Measurements from ENCODE around the gene HMGCS1.
"Not testable (repeated sequence)": the region's sequence is repeated elsewhere in the genome, so short reads cannot be mapped to it uniquely, and the experiment has no call there.

Gene HMGCS1

DNA sequence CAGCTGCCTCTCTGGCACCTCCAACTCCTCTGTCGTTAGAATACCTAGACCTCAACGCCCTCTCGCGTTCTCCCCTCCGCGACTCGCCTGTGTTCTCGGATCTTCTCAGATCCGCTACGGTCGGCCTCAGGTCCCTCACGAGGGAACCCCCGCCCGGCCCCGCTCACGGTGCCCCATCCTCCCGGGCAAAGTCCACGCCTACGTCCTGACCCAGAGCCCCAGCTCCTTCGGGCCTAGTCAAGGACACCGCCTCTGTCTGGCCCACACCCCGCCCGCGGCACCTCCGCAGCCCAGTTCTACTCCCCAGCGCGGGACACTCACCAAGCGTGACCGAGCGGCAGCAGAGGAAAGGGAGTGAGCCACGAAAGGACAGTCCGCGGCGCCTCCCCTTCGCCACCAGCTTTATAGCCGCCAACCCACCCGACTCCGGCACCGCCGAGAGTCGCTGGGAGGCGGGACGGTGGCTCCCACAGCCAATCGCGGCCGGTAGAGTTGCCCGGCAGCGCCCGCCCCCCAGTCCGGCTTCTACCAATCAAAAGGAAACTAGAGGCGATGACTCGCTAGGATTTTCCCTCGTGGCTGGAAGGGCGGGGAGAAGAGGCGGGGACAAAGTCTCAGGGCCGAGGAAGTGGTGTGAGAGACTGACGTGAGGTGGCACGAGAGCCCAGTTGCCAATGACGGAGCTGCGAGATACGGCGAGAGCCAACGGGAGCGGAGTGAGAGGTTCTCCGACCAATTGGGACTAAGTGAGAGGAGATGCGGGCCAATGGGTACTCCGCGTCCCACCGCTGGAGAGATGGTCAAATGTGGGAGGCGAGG, at the start of gene HMGCS1:
Gene HMGCS1 (minus strand): TSS at position 378 of the 819 bp plus-strand sequence. CDS start 14,447 bp downstream, outside the sequence.
- peak; percentile 100 for DNase-seq

- no peak for DNase-seq
Measured at GRCh38 chr5:43358726-43359125, 45.5 kb upstream of the HMGCS1 start.

GRCh38 chr5:43358301-43358700, 45.1 kb upstream of the HMGCS1 start:
- no peak for DNase-seq

DNA sequence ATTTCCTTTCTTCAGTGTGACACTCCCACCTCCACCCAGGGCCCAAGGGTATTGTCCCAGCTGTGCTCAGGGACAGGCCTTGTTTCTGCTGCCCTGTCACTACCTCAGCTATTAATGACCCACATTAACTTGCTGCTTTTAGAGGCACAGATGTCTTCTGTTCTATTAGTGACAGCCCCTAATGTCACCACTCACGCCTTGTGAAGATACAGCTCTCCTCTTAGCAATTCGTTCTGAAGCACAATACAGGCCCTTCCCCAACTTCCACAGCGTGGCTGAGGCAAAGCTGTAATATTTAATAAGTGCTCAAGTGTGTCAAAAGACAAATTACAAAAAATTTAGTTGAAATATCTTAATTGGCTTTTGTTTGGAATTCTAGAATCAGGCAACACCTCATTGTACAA, 44.7 kb upstream of the HMGCS1 start:
- DNase-seq, result no peak

DNA sequence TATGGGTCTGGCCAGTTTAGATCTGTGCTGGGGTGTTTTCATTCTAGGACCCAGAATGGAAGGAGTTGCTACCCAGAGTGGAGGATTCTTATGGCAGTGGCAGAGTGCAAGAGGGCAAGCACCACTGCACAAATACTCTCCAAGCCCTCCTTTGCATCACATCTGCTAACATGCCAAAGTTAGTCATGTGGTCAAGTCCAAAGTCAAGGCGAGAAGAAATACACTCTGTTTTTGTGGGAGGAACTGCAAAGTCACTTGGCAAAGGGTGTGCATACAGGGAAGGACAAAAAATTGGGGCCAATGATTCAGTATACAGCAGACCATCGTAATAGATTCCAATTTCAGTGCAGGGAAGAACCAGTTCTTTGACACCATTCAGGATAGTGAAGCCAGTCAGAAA, 43.9 kb upstream of the HMGCS1 start:
- DNase-seq, result no peak

DNA sequence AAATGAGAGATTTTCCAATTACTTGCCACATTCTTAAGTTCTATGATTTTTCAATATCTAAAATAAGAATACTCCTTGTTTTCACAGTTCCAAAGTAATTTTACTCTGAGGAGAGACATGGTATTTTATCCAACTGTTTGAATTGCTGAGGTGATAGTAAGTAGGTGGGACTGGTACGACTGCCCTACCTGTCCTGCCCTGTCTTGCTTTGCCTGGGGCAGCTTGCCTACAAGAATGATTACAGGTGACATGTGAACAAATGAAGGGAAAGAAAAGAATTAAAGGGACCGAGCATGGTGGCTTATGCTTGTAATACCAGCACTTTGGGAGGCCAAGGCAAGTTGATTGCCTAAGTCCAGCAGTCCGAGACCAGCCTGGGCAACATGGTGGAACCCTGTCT, 41.6 kb upstream of the HMGCS1 start:
- DNase-seq, result no peak

DNA sequence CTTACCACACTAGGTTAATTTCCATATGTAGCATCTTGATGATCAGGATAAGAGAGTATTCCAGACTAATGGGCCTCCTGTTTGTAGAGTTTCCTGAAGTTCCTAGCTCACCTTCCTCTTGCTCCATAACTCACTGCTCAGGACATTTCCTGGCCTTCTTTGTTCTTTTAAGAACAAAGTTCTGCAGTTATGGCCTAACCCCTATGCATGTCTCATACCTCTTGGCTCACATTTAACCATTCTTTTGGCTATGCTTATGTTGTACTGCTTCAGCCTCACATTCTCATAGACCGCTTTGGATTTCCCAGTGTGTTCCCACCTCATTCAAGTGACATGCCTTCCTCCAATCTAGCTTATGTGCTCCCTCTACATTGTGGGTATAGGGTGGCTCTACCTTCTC, 40.5 kb upstream of the HMGCS1 start:
- DNase-seq, result no peak

- no peak for DNase-seq
Measured at GRCh38 chr5:43352915-43353314, 39.7 kb upstream of the HMGCS1 start.

- no peak for DNase-seq
Measured at GRCh38 chr5:43352131-43352530, 38.9 kb upstream of the HMGCS1 start.

DNA sequence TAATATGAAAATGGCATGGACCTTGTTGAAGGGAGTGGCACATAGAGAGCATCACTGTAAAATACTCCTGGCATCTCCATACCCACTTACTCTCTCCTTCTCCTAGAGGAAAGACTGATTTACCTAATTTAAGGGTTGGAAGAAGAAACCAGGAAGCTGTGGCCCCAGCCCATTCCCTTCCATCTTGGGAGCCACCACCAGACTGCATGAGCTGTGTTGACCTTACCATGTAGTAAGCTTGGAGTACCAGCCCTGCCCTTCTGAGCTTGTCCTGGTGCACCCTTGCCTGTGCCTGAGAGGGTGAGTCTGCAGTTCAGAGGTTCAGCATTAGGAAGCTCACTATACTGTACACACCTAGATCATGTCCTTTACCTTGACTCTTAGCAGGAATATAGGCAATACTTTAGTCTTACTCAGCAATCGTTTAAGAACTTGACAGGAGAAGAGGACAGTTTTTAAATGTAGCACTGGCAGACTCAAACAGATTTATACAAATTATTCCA, 35.7 kb upstream of the HMGCS1 start:
- no peak for DNase-seq

DNA sequence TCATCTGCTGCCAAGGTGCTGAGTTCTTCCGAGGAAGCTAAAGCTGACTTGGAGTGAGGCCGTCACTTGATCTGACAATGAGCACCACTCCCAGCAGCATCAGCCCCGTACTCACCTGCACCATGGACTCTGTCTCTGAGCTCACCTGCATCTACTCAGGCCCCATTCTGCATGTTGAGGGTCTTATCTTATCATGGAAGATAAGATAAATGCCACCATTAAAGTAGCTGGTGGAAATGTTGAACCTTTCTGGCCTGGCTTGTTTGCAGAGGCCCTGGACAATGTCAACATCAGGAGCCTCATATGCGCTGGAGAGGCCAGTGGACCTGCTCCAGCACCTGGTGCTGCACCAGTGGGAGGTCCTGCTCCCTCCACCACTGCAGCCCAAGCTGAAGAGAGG, 35.0 kb upstream of the HMGCS1 start:
- DNase-seq, result no peak

DNA sequence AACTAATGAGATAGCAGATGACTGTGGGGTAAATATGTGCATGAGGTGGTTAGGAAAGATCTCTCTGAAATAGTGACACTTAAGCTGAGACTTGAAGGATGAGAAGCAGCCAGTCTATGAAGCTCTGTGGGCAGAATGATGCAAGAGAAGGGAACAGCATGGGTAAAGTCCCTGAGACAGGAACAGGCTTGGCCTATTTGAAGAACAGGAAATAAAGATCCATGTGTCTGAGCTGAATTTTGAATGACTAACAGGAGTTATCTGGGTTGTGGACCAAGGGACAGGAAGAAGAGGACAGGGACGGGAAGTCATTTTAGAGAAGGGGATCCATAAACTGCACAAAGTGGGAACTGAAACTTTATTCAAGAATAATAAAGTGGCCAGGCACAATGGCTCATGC, 25.6 kb upstream of the HMGCS1 start:
- no peak for DNase-seq

DNA sequence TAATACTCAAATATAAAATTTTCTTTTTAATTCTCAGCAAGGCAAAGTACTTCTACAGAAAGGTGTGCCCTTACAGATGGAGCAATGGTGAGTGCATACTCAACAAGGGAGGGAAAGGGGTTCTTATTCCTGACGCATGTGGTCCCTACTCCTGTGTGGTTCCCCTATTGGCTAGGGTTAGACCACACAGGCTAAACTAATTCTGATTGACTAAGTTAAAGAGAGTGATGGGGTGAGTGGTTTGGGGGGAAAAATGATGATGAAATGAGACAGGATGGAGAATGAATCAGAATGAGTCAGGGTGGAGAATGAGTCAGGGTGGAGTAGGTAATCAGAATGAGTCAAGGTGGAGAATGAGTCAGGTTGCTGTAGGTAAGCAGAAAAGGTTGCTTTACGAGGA, 22.9 kb upstream of the HMGCS1 start:
- no peak for DNase-seq

- no peak for DNase-seq
Measured at GRCh38 chr5:43335681-43336080, 22.5 kb upstream of the HMGCS1 start.

DNA sequence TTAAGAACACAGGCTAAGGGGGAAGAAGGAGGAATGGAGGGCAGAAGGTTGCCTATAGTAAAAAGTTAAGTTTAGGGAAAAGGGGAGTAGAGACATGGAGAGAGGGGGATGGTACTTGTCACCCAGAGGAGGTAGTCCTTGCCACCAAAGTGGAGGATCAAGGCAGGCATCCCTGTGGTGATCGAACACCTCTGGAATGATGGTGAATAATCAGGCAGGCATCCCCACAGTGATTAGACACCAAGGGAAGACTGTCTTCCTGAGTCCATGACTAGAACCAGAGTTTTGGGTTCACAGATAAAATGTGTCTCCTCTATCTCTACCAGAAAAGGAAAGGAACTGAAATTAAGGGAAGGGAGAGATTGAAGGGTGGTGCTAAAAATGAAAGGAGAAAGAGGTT, 19.2 kb upstream of the HMGCS1 start:
- DNase-seq, result no peak

DNA sequence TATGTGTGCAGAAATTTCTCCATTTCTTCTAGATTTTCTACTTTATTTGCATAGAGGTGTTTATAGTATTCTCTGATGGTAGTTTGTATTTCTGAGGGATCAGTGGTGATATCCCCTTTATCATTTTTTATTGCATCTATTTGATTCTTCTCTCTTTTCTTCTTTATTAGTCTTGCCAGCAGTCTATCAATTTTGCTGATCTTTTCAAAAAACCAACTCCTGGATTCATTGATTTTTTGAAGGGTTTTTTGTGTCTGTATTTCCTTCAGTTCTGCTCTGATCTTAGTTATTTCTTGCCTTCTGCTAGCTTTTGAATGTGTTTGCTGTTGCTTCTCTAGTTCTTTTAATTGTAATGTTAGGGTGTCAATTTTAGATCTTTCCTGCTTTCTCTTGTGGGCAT, 12.4 kb upstream of the HMGCS1 start:
- not testable (repeated sequence) for DNase-seq

- not testable (repeated sequence) for DNase-seq
Measured at GRCh38 chr5:43323488-43323887, 10.3 kb upstream of the HMGCS1 start.

DNA sequence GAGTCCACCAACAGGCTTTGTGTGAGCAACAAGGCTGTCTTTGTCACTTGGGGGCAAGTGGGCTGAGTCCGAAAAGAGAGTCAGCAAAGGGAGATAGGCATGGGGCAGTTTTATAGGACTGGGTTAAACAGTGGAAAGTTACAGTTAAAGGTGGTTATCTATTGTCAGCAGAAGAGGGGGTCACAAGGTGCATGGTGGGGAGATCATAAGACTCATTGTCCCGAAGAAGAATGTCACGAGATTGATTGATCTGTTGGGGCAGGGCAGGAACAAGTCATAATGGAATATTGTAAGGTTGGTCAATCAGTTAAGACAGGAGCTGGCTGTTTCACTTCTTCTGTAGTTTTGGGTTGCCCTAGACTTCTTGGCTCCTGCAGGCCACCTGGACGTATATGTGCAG, 7.6 kb upstream of the HMGCS1 start:
- no peak for DNase-seq

DNA sequence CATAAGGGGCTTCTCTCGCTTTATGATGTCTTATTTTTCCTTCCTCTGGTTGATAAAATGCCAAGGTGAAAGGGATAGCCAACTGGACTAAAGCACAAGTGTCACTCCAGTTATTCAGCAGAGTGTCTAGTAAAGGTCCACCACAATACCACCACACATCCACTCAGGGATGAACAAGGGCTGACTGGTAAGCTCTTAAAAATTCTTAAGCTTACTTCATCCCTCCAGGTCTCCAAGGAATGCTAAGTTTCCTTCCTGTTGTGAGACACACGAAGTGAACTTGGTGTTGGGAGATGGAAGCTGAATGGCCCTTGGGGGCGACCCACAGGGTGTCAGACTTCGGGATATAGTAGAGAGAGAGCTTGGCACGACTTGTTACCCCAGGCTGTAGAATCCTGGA, 3.2 kb upstream of the HMGCS1 start:
- no peak for DNase-seq

- DNase-seq, result peak in 1 of 2 experiments; percentile 93
Measured at GRCh38 chr5:43315682-43316081, 2.5 kb upstream of the HMGCS1 start.

GRCh38 chr5:43315263-43315662, 2.1 kb upstream of the HMGCS1 start:
- no peak for DNase-seq

DNA sequence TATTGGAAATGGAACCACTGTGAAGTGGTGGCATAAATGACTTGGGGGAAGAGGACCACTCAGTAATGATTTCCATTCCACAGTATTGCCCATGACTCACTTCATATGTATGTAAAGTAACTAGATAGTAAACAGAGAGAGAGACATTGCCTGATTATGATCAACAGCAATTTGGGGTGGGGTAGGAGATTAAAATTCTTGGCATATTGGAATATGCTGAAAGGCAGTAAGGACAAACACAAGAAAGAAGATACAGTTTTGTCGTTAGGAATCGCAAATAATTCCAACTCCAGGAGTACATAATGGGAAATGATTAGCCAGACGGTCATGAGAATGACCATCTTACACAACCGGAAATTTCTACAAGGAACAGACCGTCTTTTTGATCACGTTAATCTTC, 1.5 kb upstream of the HMGCS1 start:
- no peak for DNase-seq

DNA sequence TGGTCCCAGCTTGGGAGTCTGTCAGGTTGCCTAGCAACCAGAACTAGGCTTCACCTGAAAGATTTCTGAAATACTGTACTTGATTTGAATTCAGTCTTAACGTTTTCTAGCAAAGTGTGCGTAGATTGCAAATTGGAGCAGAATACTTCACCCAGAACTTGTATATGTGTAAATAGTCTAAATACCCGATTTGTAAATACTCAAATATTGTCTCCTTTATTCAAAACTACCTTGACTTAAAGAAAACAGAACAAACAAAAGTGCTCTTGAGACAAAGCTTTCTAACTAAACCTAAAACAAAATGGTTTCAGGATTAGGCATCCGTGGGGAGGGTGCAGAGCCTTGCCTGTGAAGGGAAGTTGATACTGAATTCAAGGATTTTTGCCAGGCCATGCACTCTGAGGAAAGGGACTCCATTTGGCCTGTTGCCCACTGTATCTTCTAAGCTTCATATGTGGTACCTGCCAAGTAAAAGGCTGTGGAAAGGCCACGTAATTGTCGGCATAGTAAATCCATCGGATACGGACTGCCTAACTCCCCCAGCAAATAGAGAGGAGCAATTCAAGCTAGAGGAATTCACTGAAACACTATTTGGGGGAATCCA, 744 bp upstream of the HMGCS1 start:
- DNase-seq, result peak; percentile 44 to 46

DNA sequence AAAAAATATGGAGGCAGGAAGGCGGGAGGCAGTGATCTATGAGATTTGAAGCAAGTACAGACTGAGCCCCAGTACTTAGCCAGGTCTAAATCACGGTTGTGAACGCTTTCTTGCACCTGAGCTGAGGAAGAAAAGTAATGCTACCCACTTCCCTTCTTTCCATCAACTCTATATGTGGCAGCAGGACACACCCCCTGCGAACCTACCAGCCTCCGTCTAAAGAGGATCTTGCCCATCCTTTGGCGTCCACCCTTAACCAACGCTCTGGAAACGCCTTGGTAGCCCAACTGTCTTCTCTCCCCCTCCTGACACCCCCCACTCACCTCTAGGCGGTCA, 545 bp downstream of the HMGCS1 start:
- no peak for DNase-seq

Measured in NCI-H1930 (cell line).